BE2C (cell line): ENCODE measurements around the gene IFT74.

Experiments
- DNase-seq: peaks from one replicate; pipeline ENCODE4 v3.0.0-alpha.2; 2020
- H3K27me3 ChIP-seq: fragments of 250-450 bp; sonication (Bioruptor Pico); 2 replicates; pipeline ENCODE4 v1.5.1; 2020; ENCODE audit warnings: mild to moderate bottlenecking
- H3K36me3 ChIP-seq: fragments of 250-450 bp; sonication (Bioruptor Pico); 2 replicates; pipeline ENCODE4 v1.5.1; 2020; ENCODE audit warnings: mild to moderate bottlenecking
- H3K4me1 ChIP-seq: fragments of 250-450 bp; sonication (Bioruptor Pico); 2 replicates; pipeline ENCODE4 v1.5.1; 2020
- H3K4me3 ChIP-seq: 2 replicates; pipeline ENCODE4 v1.5.1; 2011; ENCODE audit warnings: low read depth, low read length
- H3K9me3 ChIP-seq: fragments of 250-450 bp; sonication (Bioruptor Pico); 2 replicates; pipeline ENCODE4 v1.5.1; 2020
- TF ChIP-seq, protein P1 (sequence below): IDR thresholded peaks from 2 replicates; pipeline ENCODE4 v1.5.1; 2012; ENCODE audit warnings: mild to moderate bottlenecking, low read depth, low read length

IFT74 gene

DNA sequence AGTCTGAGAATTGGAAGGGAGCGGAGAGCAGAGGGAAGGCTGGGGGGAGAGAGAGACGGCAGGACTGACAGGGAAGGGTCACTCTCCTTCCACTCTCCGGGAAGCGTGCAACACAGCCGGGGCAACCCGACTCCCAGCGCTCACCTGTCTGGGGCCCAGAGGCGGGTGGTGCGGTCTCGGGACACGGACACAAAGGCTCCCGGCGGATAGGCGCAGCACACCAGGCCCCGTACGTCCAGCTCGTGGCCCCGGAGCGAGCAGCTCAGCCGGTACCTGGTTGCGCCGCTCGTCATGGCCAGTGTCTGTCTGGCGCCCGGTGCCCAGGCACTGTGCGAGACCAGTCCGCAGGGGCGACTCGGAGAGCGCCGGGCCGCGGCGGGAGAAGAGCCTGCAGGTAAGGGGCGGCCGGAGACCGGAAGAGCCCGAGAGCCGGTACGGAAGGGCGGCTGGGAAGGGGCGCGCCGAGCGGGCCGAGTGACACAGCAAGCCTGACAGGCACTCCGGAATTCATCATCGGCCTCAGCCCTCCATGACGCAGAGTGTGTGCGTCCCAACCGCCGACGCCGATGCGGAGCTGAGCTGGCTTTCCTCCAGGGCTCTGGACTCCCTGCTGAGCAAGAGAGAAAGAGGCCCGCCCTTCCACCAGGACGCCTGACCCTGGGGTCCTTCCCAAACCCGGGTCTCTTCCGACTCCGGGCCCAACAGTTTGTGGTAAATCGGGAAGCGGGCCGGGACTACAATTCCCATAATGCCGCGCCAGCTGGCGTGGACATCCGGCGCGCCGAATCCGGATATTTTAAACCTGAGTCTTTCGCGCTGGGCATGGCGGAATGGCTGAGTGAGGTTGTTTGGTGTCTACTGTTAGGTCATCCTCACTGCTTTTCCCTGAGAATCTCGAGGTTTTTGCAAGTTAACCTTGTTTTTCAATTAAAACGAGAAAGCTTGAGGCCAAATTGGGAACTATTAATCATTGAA, 9.2 kb upstream of the IFT74 start, which contains the start of gene PLAA:
TSS of gene PLAA (minus strand) at position 490 of the 975 bp plus-strand sequence. CDS start at position 293, 197 bp downstream.
- Histone ChIP-seq H3K27me3 (no peaks in the 10 kb centered on the region), H3K4me3 (peak within 1 kb of the TSS; percentile 80), H3K4me1 (peaks cover 7% of the 10 kb centered on the region; the same call in 1 of the 2 replicates), H3K9me3 (no peaks in the 10 kb centered on the region), H3K36me3 (peaks cover 4% of the 10 kb centered on the region; the same call in 1 of the 2 replicates)
- peak; percentile 91 for DNase-seq
- TF ChIP-seq, protein P1, sequence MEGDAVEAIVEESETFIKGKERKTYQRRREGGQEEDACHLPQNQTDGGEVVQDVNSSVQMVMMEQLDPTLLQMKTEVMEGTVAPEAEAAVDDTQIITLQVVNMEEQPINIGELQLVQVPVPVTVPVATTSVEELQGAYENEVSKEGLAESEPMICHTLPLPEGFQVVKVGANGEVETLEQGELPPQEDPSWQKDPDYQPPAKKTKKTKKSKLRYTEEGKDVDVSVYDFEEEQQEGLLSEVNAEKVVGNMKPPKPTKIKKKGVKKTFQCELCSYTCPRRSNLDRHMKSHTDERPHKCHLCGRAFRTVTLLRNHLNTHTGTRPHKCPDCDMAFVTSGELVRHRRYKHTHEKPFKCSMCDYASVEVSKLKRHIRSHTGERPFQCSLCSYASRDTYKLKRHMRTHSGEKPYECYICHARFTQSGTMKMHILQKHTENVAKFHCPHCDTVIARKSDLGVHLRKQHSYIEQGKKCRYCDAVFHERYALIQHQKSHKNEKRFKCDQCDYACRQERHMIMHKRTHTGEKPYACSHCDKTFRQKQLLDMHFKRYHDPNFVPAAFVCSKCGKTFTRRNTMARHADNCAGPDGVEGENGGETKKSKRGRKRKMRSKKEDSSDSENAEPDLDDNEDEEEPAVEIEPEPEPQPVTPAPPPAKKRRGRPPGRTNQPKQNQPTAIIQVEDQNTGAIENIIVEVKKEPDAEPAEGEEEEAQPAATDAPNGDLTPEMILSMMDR, result no peak

DNA sequence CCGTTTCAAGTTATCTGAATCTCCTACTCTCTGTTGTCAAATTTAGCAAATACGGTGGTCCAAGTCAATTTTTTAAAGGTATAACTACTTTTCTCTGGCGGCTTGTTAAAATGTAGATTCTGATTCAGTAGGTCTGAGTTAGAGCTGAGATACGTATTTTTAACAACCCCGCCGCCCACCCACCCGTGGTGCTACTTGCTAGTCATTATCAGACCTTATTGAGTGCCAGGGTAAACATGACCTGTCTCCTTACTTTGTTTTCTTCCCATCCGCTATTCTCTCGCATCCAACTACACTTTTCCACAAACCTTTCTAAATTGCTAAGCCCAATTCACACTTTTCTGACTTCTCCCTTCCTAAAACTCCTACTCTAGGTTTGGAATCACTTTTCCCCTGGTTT, 8.5 kb upstream of the IFT74 start:
- H3K4me1 ChIP-seq, result peaks cover 7% of the 10 kb centered on the region; the same call in 1 of the 2 replicates
- no peak for DNase-seq
- peak overlapping the region; percentile 80 for H3K4me3 ChIP-seq
- H3K9me3 ChIP-seq, result no peaks in the 10 kb centered on the region
- peaks cover 4% of the 10 kb centered on the region; the same call in 1 of the 2 replicates for H3K36me3 ChIP-seq
- TF ChIP-seq, protein P1, result no peak
- H3K27me3 ChIP-seq, result no peaks in the 10 kb centered on the region

DNA sequence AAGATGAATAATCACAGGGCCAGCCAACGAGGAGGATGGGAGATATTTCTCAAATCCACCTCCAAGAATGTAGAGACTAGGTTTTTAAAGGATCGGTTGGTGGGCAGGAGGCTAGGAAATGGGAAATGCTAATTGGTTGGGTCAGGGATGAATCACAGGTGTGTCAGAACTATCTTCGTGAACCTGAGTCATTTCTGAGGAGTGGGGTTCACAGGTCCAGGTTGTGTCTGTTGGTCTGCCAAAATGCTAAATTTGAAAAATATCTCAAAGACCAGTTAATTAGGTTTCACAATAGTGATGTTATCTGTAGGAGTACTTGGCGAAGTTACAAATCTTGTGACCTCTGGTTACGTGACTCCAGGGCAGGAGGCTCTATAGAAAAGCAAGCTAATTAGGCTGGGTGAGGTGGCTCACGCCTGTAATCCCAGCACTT, 6.6 kb upstream of the IFT74 start:
- TF ChIP-seq, protein P1, result no peak
- H3K4me3 ChIP-seq, result no peak overlapping the region
- H3K36me3 ChIP-seq, result peaks cover 4% of the 10 kb centered on the region; the same call in 1 of the 2 replicates
- H3K9me3 ChIP-seq, result no peaks in the 10 kb centered on the region
- H3K4me1 ChIP-seq, result 0 out of 2 replicates have a peak, but pooled peaks cover 4% of the 10 kb centered on the region
- DNase-seq, result no peak
- H3K27me3 ChIP-seq, result no peaks in the 10 kb centered on the region

DNA sequence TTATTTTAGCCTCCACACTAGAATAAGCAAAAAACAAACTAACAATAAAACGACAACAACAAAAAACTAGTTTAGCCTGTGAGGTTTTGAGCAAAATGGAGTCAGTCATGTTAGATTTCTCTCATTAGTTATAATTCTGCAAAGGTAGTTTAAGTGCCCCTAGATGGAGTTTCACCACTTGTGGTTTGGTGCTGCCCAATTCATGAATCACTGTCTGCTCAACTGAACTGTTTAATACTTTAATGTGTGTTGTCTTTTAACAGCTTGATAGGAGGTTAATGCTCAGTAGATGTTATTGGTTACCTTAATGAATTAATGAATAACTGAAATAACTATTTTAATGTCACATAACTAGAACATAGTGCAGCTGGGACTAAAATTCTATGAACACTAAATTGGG, 5.7 kb upstream of the IFT74 start:
- no peaks in the 10 kb centered on the region for H3K27me3 ChIP-seq
- TF ChIP-seq, protein P1, result no peak
- DNase-seq, result no peak

DNA sequence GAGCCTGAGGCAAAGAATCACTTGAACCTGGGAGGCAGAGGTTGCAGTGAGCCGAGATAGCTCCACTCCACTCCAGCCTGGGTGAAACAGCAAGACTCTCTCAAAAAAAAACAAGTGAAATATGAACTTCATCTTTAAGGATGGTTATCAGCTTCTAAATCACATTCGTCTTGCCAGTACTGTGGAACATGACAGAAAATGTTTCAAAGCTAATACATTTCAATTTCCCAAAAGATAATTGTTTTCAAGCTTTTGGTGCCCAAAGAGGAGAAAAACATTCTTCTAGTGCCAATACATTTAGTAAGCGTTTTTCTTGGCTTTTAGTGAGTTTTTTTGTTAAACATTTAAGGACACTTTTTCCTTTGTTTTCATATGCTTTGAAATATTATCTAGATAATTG, 4.4 kb upstream of the IFT74 start:
- TF ChIP-seq, protein P1, result no peak
- Histone ChIP-seq H3K4me1 (0 out of 2 replicates have a peak, but pooled peaks cover 4% of the 10 kb centered on the region), H3K9me3 (no peaks in the 10 kb centered on the region), H3K4me3 (no peak overlapping the region), H3K27me3 (no peaks in the 10 kb centered on the region), H3K36me3 (peaks cover under 1% of the 10 kb centered on the region; the same call in 1 of the 2 replicates)
- DNase-seq, result no peak

More for the DNA sequence above, 5.7 kb upstream of the IFT74 start:
- no peak overlapping the region for H3K4me3 ChIP-seq
- no peaks in the 10 kb centered on the region for H3K9me3 ChIP-seq
- H3K4me1 ChIP-seq, result 0 out of 2 replicates have a peak, but pooled peaks cover 4% of the 10 kb centered on the region
- H3K36me3 ChIP-seq, result peaks cover 4% of the 10 kb centered on the region; the same call in 1 of the 2 replicates
